Mucosa of descending colon (tissue), 3 donors: Measurements from ENCODE around the gene ZNF511. TPM values are rescaled to one million over a fixed set of nuclear protein-coding genes. Genes with fewer than 3 reads are reported as not detected.

Experiments used
- ATAC-seq: fragments of 200-7000 bp; cut with Tn5 transposase; one replicate; pipeline ENCODE4 v1.9.1; 2020; ENCODE audit warnings: mild to moderate bottlenecking, moderate library complexity
- DNase-seq, 3 donors: peaks; one replicate each; pipeline ENCODE4 v3.0.0-alpha.2; 2020
- H3K36me3 ChIP-seq: fragments of 200-600 bp; one replicate; pipeline ENCODE4 v1.8.0; 2021; ENCODE audit warnings: low read depth, mild to moderate bottlenecking
- H3K4me1 ChIP-seq: fragments of 200-600 bp; one replicate; pipeline ENCODE4 v1.8.0; 2021; ENCODE audit warnings: low read depth, mild to moderate bottlenecking
- H3K4me3 ChIP-seq: fragments of 200-600 bp; one replicate; pipeline ENCODE4 v1.8.0; 2021; ENCODE audit warnings: mild to moderate bottlenecking
- H3K9me3 ChIP-seq: fragments of 200-600 bp; one replicate; pipeline ENCODE4 v1.8.0; 2021; ENCODE audit warnings: mild to moderate bottlenecking
- intact Hi-C, 2 donors: fragments of 100-400 bp; cut with DNase I in 1 of 2; cut with micrococcal nuclease in 1 of 2; formaldehyde crosslinking; loops; one replicate each; pipeline versions ENCODE4 v1.11.0 to v1.11.1; 2022; cut with DNase I, micrococcal nuclease
- total RNA-seq, 3 donors: library from RNA; stranded (reverse); fragmentation: NEBNext Ultra II Directional in 2 of 3; extraction: Animal tissue kit (Norgen Biotek cat#: 25700) in 2 of 3; gene quantifications; one replicate each; pipeline versions ENCODE4 v1.2.1 to v1.2.4, GENCODE V29; 2021 to 2023
- TF ChIP-seq, protein P1 (sequence below): fragments of 200-600 bp; IDR thresholded peaks from one replicate; pipeline ENCODE4 v1.8.0; 2022; ENCODE audit warnings: antibody characterized with exemption, mild to moderate bottlenecking
- donor health status: DM: no; HTN: no; CAD: no; lungs with moderate emphysema.
- donor health status: DM: no; HTN: no; CAD: no.
- donor health status: DM: no; HTN: yes; CAD: no.

Gene ZNF511
- total RNA-seq, 3 donors from 2014 or later: 39.1 to 54.0 (median 42.7) TPM

- H3K4me1 ChIP-seq: peaks cover 7% of the 10 kb centered on the region
- no peak for DNase-seq
- ATAC-seq: no peak
- intact Hi-C loops: no loop called here
- no peaks in the 10 kb centered on the region for H3K9me3 ChIP-seq
- TF ChIP-seq, protein P1, sequence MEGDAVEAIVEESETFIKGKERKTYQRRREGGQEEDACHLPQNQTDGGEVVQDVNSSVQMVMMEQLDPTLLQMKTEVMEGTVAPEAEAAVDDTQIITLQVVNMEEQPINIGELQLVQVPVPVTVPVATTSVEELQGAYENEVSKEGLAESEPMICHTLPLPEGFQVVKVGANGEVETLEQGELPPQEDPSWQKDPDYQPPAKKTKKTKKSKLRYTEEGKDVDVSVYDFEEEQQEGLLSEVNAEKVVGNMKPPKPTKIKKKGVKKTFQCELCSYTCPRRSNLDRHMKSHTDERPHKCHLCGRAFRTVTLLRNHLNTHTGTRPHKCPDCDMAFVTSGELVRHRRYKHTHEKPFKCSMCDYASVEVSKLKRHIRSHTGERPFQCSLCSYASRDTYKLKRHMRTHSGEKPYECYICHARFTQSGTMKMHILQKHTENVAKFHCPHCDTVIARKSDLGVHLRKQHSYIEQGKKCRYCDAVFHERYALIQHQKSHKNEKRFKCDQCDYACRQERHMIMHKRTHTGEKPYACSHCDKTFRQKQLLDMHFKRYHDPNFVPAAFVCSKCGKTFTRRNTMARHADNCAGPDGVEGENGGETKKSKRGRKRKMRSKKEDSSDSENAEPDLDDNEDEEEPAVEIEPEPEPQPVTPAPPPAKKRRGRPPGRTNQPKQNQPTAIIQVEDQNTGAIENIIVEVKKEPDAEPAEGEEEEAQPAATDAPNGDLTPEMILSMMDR: no peak
- H3K4me3 ChIP-seq: no peak overlapping the region
- no peaks in the 10 kb centered on the region for H3K36me3 ChIP-seq
These were observed 34.8 kb downstream of the ZNF511 start for GRCh38 chr10:133343558-133343957.

- no peak for ATAC-seq
- Histone ChIP-seq H3K4me1 (peaks cover 7% of the 10 kb centered on the region), H3K4me3 (no peak overlapping the region), H3K36me3 (no peaks in the 10 kb centered on the region), H3K9me3 (no peaks in the 10 kb centered on the region)
- TF ChIP-seq, protein P1: no peak
- intact Hi-C loops: no loop called here
- no peak for DNase-seq
These were observed 35.5 kb downstream of the ZNF511 start for GRCh38 chr10:133344236-133344635.

DNA sequence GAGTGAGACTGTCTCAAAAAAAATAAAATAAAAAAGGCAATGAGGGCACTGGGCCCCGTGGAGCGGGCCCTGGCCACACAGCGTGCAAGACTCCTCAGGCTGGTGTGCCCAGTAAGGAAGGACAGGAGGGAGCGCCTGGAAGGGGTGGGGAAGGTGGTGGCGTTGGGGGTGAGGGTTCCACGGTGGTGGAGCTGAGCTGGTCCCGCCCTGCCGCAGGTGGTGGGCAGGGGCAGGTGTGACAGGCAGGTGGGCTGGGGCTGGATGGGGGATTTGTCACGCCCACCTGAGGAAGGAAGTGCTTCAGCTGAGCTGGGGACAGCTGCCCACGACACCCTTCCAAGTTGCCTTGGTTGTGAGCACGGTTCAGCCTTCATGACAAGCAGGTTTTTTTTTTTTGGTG lies 37.7 kb downstream of the ZNF511 start:
- Histone ChIP-seq H3K4me1 (peaks cover 7% of the 10 kb centered on the region), H3K36me3 (no peaks in the 10 kb centered on the region), H3K9me3 (no peaks in the 10 kb centered on the region), H3K4me3 (no peak overlapping the region)
- intact Hi-C loops: no loop called here
- DNase-seq: no peak
- TF ChIP-seq, protein P1: no peak
- no peak for ATAC-seq

DNA sequence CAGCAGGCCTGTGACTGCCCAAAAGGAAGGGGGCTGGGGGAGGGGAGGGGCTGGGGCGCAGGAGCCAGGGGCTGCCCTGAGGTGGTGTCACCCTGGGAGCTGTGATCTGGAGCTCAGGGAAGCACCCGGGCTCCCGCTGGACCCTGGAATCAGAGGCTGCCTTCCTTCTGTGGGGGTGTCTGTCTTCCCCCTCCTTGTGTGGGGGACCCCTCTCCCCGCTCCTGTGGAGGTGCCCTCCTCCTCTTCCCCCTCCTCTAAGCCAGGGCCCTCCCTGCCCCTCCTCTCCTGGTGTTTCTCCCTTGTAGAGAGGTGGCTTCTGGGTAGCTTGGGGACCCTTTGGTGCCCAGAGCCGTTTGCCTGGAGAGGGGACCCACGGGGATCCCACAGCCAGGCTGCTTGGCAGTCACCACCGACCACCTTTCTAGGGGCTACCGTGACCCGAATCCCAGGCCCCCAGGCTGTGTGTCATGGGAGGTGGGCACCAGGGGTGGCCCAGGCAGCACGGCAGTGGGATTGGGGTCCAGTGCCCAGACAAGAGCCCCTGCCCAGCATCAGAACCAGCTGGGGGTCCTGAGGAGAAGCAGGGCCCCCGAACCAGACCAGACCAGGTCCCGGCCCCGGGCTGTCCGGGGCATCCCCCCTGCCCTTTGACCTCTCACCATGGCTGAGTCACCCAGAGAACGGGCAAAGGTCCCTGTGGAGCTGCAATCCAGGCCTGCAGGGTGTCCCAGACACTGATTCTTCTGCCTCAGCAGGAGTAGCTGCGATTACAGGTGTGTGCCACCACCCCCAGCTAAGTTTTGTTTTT lies 39.2 kb downstream of the ZNF511 start:
- DNase-seq (peak in 2 of 3 donors; percentile 47 to 70), ATAC-seq (peak; percentile 82)
- intact Hi-C loops: no loop called here
- H3K4me1 ChIP-seq: peaks cover 7% of the 10 kb centered on the region
- no peak overlapping the region for H3K4me3 ChIP-seq
- H3K36me3 ChIP-seq: no peaks in the 10 kb centered on the region
- no peaks in the 10 kb centered on the region for H3K9me3 ChIP-seq
- TF ChIP-seq, protein P1: no peak

DNA sequence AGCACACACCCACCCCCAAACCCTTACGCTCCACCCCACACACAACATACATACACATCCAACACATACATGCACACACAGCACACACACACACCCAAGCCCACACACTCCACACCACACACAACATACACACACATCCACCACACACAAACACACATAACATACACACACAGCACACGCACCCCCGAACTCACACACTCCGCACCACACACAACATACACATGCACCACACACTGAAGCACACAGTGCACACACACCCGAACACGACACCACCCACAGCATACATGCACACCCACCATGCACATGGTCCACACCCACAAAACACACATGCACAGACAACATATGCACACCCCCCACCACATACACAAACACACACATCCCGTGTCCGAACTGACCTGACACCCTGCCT lies 40.5 kb downstream of the ZNF511 start:
- Histone ChIP-seq H3K36me3 (no peaks in the 10 kb centered on the region), H3K9me3 (no peaks in the 10 kb centered on the region), H3K4me1 (peaks cover 7% of the 10 kb centered on the region), H3K4me3 (no peak overlapping the region)
- intact Hi-C loops: no loop called here
- ATAC-seq (no peak), DNase-seq (no peak)
- TF ChIP-seq, protein P1: no peak
